DMS53 (cell line): ENCODE results near the gene PTPN11.
"Not testable (repeated sequence)": the region's sequence is repeated elsewhere in the genome, so short reads cannot be mapped to it uniquely, and the experiment has no call there.

Source experiments
- DNase-seq: peaks from one replicate; lab custom pipeline; 2025; lab: John Stamatoyannopoulos, UW

PTPN11 gene

GRCh38 chr12:112448165-112448564, 29.4 kb downstream of the PTPN11 start:
- not testable (repeated sequence) for DNase-seq

GRCh38 chr12:112450725-112451124, 32.0 kb downstream of the PTPN11 start:
- peak; percentile 23 for DNase-seq

GRCh38 chr12:112456029-112456428, 37.3 kb downstream of the PTPN11 start:
- DNase-seq, result no peak

- not testable (repeated sequence) for DNase-seq
Measured at GRCh38 chr12:112457142-112457541, 38.4 kb downstream of the PTPN11 start.

GRCh38 chr12:112458330-112458729, 39.6 kb downstream of the PTPN11 start:
- DNase-seq, result no peak

- DNase-seq, result no peak
Measured at GRCh38 chr12:112458751-112459150, 40.0 kb downstream of the PTPN11 start.

GRCh38 chr12:112463478-112463877, 44.7 kb downstream of the PTPN11 start:
- no peak for DNase-seq

GRCh38 chr12:112464605-112465004, 45.9 kb downstream of the PTPN11 start:
- DNase-seq, result no peak

- DNase-seq, result peak; percentile 40
Measured at GRCh38 chr12:112466011-112466422, 47.3 kb downstream of the PTPN11 start.

GRCh38 chr12:112466835-112467234, 48.1 kb downstream of the PTPN11 start:
- DNase-seq, result no peak

- no peak for DNase-seq
Measured at GRCh38 chr12:112468046-112468445, 49.3 kb downstream of the PTPN11 start.

GRCh38 chr12:112473056-112473455, 54.3 kb downstream of the PTPN11 start:
- peak; percentile 24 for DNase-seq

GRCh38 chr12:112479413-112479812, 60.7 kb downstream of the PTPN11 start:
- DNase-seq, result no peak

GRCh38 chr12:112480931-112481330, 62.2 kb downstream of the PTPN11 start:
- peak; percentile 31 for DNase-seq

GRCh38 chr12:112482733-112483132, 64.0 kb downstream of the PTPN11 start:
- no peak for DNase-seq

GRCh38 chr12:112486361-112486760, 67.6 kb downstream of the PTPN11 start:
- DNase-seq, result no peak

GRCh38 chr12:112488257-112488876, 69.6 kb downstream of the PTPN11 start:
- no peak for DNase-seq

GRCh38 chr12:112489456-112489855, 70.7 kb downstream of the PTPN11 start:
- DNase-seq, result no peak

GRCh38 chr12:112496496-112496895, 77.7 kb downstream of the PTPN11 start:
- DNase-seq, result no peak

GRCh38 chr12:112498580-112498979, 79.8 kb downstream of the PTPN11 start:
- DNase-seq, result no peak

GRCh38 chr12:112503512-112503911, 84.8 kb downstream of the PTPN11 start:
- DNase-seq, result no peak

- peak; percentile 37 for DNase-seq
Measured at GRCh38 chr12:112506513-112507166, 87.9 kb downstream of the PTPN11 start.

GRCh38 chr12:112513471-112513870, 94.7 kb downstream of the PTPN11 start:
- no peak for DNase-seq

GRCh38 chr12:112514456-112514855, 95.7 kb downstream of the PTPN11 start:
- DNase-seq, result no peak
